HG02759 (cell line): Measurements from ENCODE around the gene GID4.

Experiments
- ATAC-seq: cut with Tn5 transposase; IDR thresholded peaks from one replicate; pipeline ENCODE4 v1.9.1; 2021; ENCODE audit warnings: mild to moderate bottlenecking, moderate library complexity; ENCODE audit not compliant: unreplicated experiment

GID4 gene

GRCh38 chr17:18042983-18043382 lies 3.8 kb downstream of the GID4 start:
- no peak for ATAC-seq

DNA sequence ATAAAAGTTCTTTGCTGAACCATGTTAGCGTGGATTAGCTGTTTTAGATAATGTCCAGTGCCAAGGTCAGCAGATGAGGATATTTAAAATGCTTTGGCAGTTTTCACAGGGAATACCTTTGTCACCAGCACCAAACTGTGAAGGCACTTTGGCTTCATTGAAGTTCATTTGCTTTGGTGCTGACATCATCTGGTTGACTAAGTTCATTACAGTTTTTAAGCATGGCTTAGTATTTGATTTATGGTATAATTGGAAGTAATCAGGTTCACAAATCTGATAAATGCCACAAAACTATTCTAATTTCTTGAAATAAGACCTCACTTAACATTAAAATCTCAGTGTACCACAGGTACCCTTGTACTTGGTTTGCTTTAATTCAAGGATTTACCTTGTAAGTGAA lies 4.3 kb downstream of the GID4 start:
- no peak for ATAC-seq

GRCh38 chr17:18044609-18045008 lies 5.4 kb downstream of the GID4 start:
- no peak for ATAC-seq

- ATAC-seq = no peak
Observed at GRCh38 chr17:18045691-18046350, 6.6 kb downstream of the GID4 start.

- ATAC-seq = no peak
Observed at GRCh38 chr17:18055597-18055996, 16.4 kb downstream of the GID4 start.

GRCh38 chr17:18056214-18056613 lies 17.0 kb downstream of the GID4 start:
- ATAC-seq = no peak

- ATAC-seq = no peak
Observed at GRCh38 chr17:18059283-18059682, 20.1 kb downstream of the GID4 start.

DNA sequence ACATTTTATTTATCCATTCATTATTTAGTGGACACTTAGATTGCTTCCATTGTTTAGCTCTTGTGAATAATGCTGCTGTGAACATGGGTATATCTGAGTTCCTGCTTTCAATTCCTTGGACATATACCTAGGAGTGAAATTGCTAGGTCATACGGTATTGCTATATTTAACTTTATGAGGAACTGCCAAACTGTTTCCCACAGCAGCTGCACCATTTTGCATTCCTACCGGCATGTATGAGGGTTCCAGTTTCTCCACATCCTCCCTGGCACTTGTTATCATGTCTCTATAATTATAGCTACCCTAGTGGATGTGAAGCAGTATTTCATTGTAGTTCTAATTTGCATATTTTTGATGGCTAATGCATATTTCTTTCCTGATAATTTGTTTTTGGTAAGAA lies 24.8 kb downstream of the GID4 start:
- no peak for ATAC-seq

- no peak for ATAC-seq
Observed at GRCh38 chr17:18065546-18065945, 26.3 kb downstream of the GID4 start.

- no peak for ATAC-seq
Observed at GRCh38 chr17:18066866-18067265, 27.7 kb downstream of the GID4 start.

DNA sequence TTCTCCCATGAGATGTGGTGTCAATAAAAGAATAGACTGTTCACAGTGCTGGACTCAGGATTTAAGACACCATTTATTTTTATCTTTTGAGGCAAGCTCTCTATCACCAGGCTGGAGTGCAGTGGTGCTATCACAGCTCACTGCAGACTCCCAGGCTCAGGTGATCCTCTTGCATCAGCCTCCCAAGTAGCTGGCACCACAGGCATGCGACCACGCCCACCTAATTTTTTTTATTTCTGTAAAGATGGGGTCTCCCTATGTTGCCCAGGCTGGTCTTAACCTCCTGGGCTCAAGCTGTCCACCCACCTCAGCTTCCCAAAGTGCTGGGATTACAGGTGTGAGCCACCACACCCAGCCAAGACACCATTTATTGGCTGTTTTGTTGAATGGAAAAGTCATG lies 29.9 kb downstream of the GID4 start:
- ATAC-seq = no peak

- no peak for ATAC-seq
Observed at GRCh38 chr17:18070861-18071340, 31.7 kb downstream of the GID4 start.

DNA sequence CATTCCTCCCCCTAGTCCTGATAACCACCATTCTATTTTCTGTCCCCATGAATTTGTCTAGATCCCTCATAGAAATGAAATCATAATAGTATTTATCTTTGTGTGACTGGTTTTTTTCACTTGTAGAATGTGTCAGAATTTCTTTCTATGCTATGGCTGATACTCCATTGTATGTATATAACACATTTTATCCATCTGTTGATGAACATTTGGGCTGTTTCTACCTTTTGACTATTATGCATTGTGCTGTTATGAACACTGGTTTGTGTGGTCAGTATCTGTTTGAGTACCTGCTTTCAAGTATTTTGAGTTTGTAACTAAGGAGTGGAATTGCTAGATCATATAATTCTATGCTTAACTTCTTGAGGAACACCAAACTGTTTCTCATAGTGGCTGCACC lies 32.5 kb downstream of the GID4 start:
- ATAC-seq = no peak

DNA sequence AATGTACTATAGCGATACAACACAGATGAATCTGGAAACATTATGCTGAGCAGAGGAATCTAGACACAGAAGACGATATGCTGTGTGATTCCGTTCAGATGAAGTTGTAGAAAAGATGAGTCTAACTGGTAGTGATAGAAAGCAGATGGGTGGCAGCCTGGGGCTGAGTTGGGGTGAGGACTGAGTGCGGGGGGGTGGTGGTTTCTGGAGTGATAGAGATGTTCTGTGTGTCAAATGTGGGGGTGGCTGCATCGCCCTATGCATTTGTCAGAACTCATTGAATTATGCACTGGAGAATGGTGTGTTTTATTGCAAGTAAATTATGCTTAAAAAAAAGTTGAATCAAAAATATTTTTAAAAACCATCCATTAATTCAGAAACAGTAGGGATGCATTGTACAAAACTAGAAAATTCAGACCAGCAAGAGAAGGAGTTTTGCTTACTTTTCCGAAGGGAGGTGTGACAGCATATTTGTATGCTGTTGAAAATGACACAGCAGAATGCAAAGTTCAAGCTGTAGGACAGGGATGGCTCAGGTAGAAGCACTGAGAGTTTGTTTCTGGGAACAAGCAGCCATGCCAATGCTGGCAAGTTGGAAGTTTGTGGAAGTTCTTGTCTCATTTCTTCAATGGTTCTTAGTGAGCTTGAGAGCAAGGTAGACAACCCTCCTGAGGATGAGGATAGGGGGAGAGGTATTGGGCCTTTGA lies 35.5 kb downstream of the GID4 start:
- ATAC-seq = no peak

DNA sequence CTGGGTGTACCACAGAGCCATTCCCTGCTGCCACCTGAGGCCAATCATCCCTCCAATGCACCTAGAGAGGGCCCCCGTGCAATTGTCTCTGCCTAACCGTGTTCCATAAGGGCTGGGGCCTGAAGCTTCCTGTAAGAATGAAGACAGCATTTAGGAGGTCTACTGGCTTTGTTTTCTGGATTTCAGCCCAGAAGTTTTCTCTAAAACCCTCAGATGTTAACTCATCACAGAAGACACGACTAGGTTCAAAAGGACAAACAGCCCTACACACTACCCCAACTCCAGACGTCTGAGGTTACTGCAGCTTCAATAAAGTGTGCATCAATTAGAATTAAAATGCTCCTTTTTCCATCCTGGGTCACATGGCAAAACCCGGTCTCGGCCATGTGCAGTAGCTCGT lies 37.7 kb downstream of the GID4 start:
- ATAC-seq = no peak

- ATAC-seq = no peak
Observed at GRCh38 chr17:18079543-18079942, 40.3 kb downstream of the GID4 start.

- no peak for ATAC-seq
Observed at GRCh38 chr17:18084256-18084655, 45.0 kb downstream of the GID4 start.

GRCh38 chr17:18087610-18088491 lies 48.6 kb downstream of the GID4 start, which contains the start of gene DRG2:
TSS of gene DRG2 (plus strand) at chr17:18087948. CDS start at chr17:18088024, 76 bp downstream.
- ATAC-seq = peak; percentile 91

DNA sequence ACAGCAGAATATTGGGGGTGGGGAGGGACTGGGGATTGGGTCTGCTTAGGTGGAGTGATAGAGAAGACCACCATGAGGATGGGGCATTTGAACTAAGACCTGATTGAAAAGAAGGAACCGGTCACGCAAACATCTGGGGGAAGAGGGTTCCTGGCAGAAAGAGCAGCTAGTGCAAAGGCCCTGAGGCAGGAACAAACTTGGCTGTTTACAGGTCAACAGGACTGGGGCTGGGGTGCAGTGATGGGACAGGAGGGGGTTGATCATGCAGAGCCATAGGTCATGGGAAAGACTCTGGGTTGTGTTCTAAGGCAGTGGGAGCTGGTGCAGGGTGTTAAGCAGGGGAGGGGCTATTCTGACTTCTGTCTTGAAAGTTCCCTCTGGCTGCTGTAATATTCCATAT lies 50.4 kb downstream of the GID4 start:
- no peak for ATAC-seq

GRCh38 chr17:18093616-18094408 lies 54.6 kb downstream of the GID4 start:
- ATAC-seq = no peak

GRCh38 chr17:18094409-18094807 lies 55.2 kb downstream of the GID4 start:
- ATAC-seq = no peak
